ENCODE measurements around the gene PLPPR5. TPM values are rescaled to one million over a fixed set of nuclear protein-coding genes. Genes with fewer than 3 reads are reported as not detected.

PLPPR5 gene
- polyA plus RNA-seq, 3 donors from 2014 or later = not detected

- H3K9me3 Mint-ChIP-seq = no peaks in the 10 kb centered on the region
- peaks cover 0 to 11% of the 10 kb centered on the region in 2 donors for H3K4me1 Mint-ChIP-seq
- no peaks in the 10 kb centered on the region for H3K36me3 Mint-ChIP-seq
- DNase-seq = no peak
- no peak overlapping the region for H3K4me3 Mint-ChIP-seq
- peaks cover 0 to 2% (median 2%) of the 10 kb centered on the region in 3 donors for H3K27me3 Mint-ChIP-seq (ENCODE audit: low read depth in 3 of 3)
- H3K27ac Mint-ChIP-seq = no peak overlapping the region
Measured at GRCh38 chr1:98919652-98920051, 85.0 kb downstream of the PLPPR5 start.

GRCh38 chr1:98919211-98919610 lies 85.5 kb downstream of the PLPPR5 start:
- no peak for DNase-seq
- Mint-ChIP-seq H3K27ac (no peak overlapping the region), H3K9me3 (no peaks in the 10 kb centered on the region), H3K27me3 (ENCODE audit: low read depth in 3 of 3) (peaks cover 0 to 2% (median 2%) of the 10 kb centered on the region in 3 donors), H3K4me1 (peaks cover 0 to 11% of the 10 kb centered on the region in 2 donors), H3K36me3 (no peaks in the 10 kb centered on the region), H3K4me3 (no peak overlapping the region)

GRCh38 chr1:98914547-98914946 lies 90.1 kb downstream of the PLPPR5 start:
- no peak overlapping the region for H3K4me3 Mint-ChIP-seq
- no peak overlapping the region for H3K27ac Mint-ChIP-seq
- H3K4me1 Mint-ChIP-seq = no peaks in the 10 kb centered on the region
- H3K27me3 Mint-ChIP-seq (ENCODE audit: low read depth in 3 of 3) = peaks cover 0 to 2% (median 0%) of the 10 kb centered on the region in 3 donors
- H3K36me3 Mint-ChIP-seq = no peaks in the 10 kb centered on the region
- H3K9me3 Mint-ChIP-seq = peaks cover 0 to 5% (median 0%) of the 10 kb centered on the region in 6 donors
- no peak for DNase-seq

GRCh38 chr1:98910827-98911226 lies 93.8 kb downstream of the PLPPR5 start:
- Mint-ChIP-seq H3K4me1 (no peaks in the 10 kb centered on the region), H3K27me3 (ENCODE audit: low read depth in 3 of 3) (peaks cover 0 to 2% (median 0%) of the 10 kb centered on the region in 3 donors), H3K9me3 (peaks cover 0 to 5% (median 0%) of the 10 kb centered on the region in 6 donors), H3K27ac (no peak overlapping the region), H3K36me3 (no peaks in the 10 kb centered on the region), H3K4me3 (no peak overlapping the region)
- DNase-seq = no peak

GRCh38 chr1:98908980-98909379 lies 95.7 kb downstream of the PLPPR5 start:
- H3K9me3 Mint-ChIP-seq = peaks cover 0 to 5% (median 0%) of the 10 kb centered on the region in 6 donors
- H3K36me3 Mint-ChIP-seq = no peaks in the 10 kb centered on the region
- no peak for DNase-seq
- no peak overlapping the region for H3K27ac Mint-ChIP-seq
- no peak overlapping the region for H3K4me3 Mint-ChIP-seq
- no peaks in the 10 kb centered on the region for H3K4me1 Mint-ChIP-seq
- H3K27me3 Mint-ChIP-seq (ENCODE audit: low read depth in 3 of 3) = peaks cover 0 to 2% (median 0%) of the 10 kb centered on the region in 3 donors

- no peaks in the 10 kb centered on the region for H3K9me3 Mint-ChIP-seq
- no peak overlapping the region for H3K4me3 Mint-ChIP-seq
- peaks cover 0 to 2% (median 0%) of the 10 kb centered on the region in 3 donors for H3K27me3 Mint-ChIP-seq (ENCODE audit: low read depth in 3 of 3)
- no peak overlapping the region for H3K27ac Mint-ChIP-seq
- no peaks in the 10 kb centered on the region for H3K36me3 Mint-ChIP-seq
- DNase-seq = no peak
- no peaks in the 10 kb centered on the region for H3K4me1 Mint-ChIP-seq
Measured at GRCh38 chr1:98906809-98907208, 97.9 kb downstream of the PLPPR5 start.

- DNase-seq = no peak
- no peak overlapping the region for H3K4me3 Mint-ChIP-seq
- no peaks in the 10 kb centered on the region for H3K36me3 Mint-ChIP-seq
- H3K4me1 Mint-ChIP-seq = no peaks in the 10 kb centered on the region
- peaks cover 0 to 2% (median 0%) of the 10 kb centered on the region in 3 donors for H3K27me3 Mint-ChIP-seq (ENCODE audit: low read depth in 3 of 3)
- no peaks in the 10 kb centered on the region for H3K9me3 Mint-ChIP-seq
- no peak overlapping the region for H3K27ac Mint-ChIP-seq
Measured at GRCh38 chr1:98906361-98906760, 98.3 kb downstream of the PLPPR5 start.

- Mint-ChIP-seq H3K4me3 (no peak overlapping the region), H3K27me3 (ENCODE audit: low read depth in 3 of 3) (peaks cover 0 to 2% (median 0%) of the 10 kb centered on the region in 3 donors), H3K4me1 (no peaks in the 10 kb centered on the region), H3K36me3 (no peaks in the 10 kb centered on the region), H3K27ac (no peak overlapping the region), H3K9me3 (no peaks in the 10 kb centered on the region)
- no peak for DNase-seq
Measured at GRCh38 chr1:98904684-98905083, 100.0 kb downstream of the PLPPR5 start.

GRCh38 chr1:98903726-98904125 lies 100.9 kb downstream of the PLPPR5 start:
- Mint-ChIP-seq H3K36me3 (no peaks in the 10 kb centered on the region), H3K27me3 (ENCODE audit: low read depth in 3 of 3) (peaks cover 0 to 2% (median 0%) of the 10 kb centered on the region in 3 donors), H3K4me1 (no peaks in the 10 kb centered on the region), H3K9me3 (no peaks in the 10 kb centered on the region), H3K27ac (no peak overlapping the region), H3K4me3 (no peak overlapping the region)
- no peak for DNase-seq

- no peak overlapping the region for H3K4me3 Mint-ChIP-seq
- no peaks in the 10 kb centered on the region for H3K4me1 Mint-ChIP-seq
- no peak for DNase-seq
- H3K9me3 Mint-ChIP-seq = no peaks in the 10 kb centered on the region
- H3K36me3 Mint-ChIP-seq = no peaks in the 10 kb centered on the region
- no peak overlapping the region for H3K27ac Mint-ChIP-seq
- peaks cover 0 to 2% (median 0%) of the 10 kb centered on the region in 3 donors for H3K27me3 Mint-ChIP-seq (ENCODE audit: low read depth in 3 of 3)
Measured at GRCh38 chr1:98903261-98903660, 101.4 kb downstream of the PLPPR5 start.

GRCh38 chr1:98898940-98899339 lies 105.7 kb downstream of the PLPPR5 start:
- H3K4me1 Mint-ChIP-seq = peaks cover 0 to 6% of the 10 kb centered on the region in 2 donors

GRCh38 chr1:98897479-98897878 lies 107.2 kb downstream of the PLPPR5 start:
- no peak overlapping the region for H3K27ac Mint-ChIP-seq
- peaks cover 0 to 6% (median 3%) of the 10 kb centered on the region in 6 donors for H3K9me3 Mint-ChIP-seq
- DNase-seq = no peak
- peaks cover 0 to 6% of the 10 kb centered on the region in 2 donors for H3K4me1 Mint-ChIP-seq
- no peaks in the 10 kb centered on the region for H3K36me3 Mint-ChIP-seq
- no peak overlapping the region for H3K4me3 Mint-ChIP-seq
- peaks cover 0 to 1% (median 0%) of the 10 kb centered on the region in 3 donors for H3K27me3 Mint-ChIP-seq (ENCODE audit: low read depth in 3 of 3)

More at GRCh38 chr1:98898940-98899339, 105.7 kb downstream of the PLPPR5 start:
- no peaks in the 10 kb centered on the region for H3K36me3 Mint-ChIP-seq
- peaks cover 0 to 1% (median 0%) of the 10 kb centered on the region in 3 donors for H3K27me3 Mint-ChIP-seq (ENCODE audit: low read depth in 3 of 3)
- peaks cover 0 to 6% (median 3%) of the 10 kb centered on the region in 6 donors for H3K9me3 Mint-ChIP-seq
- no peak overlapping the region for H3K27ac Mint-ChIP-seq
- DNase-seq = no peak
- no peak overlapping the region for H3K4me3 Mint-ChIP-seq

- H3K4me1 Mint-ChIP-seq = peaks cover 0 to 6% of the 10 kb centered on the region in 2 donors
- no peak for DNase-seq
- H3K36me3 Mint-ChIP-seq = no peaks in the 10 kb centered on the region
- H3K4me3 Mint-ChIP-seq = no peak overlapping the region
- peaks cover 0 to 6% (median 3%) of the 10 kb centered on the region in 6 donors for H3K9me3 Mint-ChIP-seq
- peaks cover 0 to 1% (median 0%) of the 10 kb centered on the region in 3 donors for H3K27me3 Mint-ChIP-seq (ENCODE audit: low read depth in 3 of 3)
- H3K27ac Mint-ChIP-seq = no peak overlapping the region
Measured at GRCh38 chr1:98896711-98897445, 107.8 kb downstream of the PLPPR5 start.

- Mint-ChIP-seq H3K27me3 (ENCODE audit: low read depth in 3 of 3) (peaks cover 0 to 1% (median 0%) of the 10 kb centered on the region in 3 donors), H3K36me3 (no peaks in the 10 kb centered on the region), H3K4me3 (no peak overlapping the region), H3K4me1 (peaks cover 0 to 6% of the 10 kb centered on the region in 2 donors), H3K9me3 (peaks cover 0 to 6% (median 3%) of the 10 kb centered on the region in 6 donors), H3K27ac (no peak overlapping the region)
- no peak for DNase-seq
Measured at GRCh38 chr1:98893371-98893770, 111.3 kb downstream of the PLPPR5 start.

All from immature natural killer cell (primary cell).